HG02970 (cell line): ENCODE data around the gene MPG.
"Not testable (repeated sequence)": the region's sequence is repeated elsewhere in the genome, so short reads cannot be mapped to it uniquely, and the experiment has no call there.

Experiments
- ATAC-seq: cut with Tn5 transposase; IDR thresholded peaks from one replicate; pipeline ENCODE4 v1.9.1; 2021; ENCODE audit warnings: mild to moderate bottlenecking, moderate library complexity, moderate number of reproducible peaks; ENCODE audit not compliant: unreplicated experiment, low FRiP score

MPG gene

GRCh38 chr16:104928-105327 lies 26.9 kb downstream of the MPG start:
- no peak for ATAC-seq

GRCh38 chr16:105521-105920 lies 27.5 kb downstream of the MPG start:
- ATAC-seq: no peak

DNA sequence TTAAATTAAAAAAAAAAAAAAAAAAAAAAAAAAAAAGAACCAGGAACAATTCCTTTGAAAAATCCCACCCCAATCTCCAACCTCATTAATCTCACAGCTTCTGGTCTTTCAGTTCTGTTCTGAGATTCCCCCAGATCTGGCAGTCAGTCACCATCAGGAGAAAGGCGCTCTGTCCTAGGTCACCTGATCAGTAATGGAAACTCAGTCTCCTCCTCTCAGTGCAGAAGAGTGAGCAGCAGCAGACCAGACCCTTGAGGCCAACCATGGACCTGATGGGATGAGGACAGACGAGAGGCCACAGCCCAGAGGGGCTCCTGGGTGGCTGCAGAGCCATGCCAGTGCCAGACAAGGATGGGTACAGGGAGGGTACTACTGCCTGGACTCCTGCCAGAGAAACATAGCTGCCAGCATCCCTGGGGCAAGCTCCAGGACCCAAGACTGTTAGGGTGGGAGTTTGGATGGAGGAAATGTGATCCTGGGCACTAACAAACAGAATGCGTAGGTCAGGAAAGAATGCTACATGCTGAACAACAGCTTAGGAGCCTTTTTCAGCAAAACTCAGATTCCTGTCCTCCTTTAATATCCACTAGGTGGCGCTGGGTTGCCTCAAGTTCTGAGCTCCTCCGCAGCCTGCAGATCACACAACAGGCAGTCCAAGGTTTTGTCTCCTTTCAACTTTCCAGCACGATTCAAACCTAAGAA lies 28.7 kb downstream of the MPG start:
- no peak for ATAC-seq

DNA sequence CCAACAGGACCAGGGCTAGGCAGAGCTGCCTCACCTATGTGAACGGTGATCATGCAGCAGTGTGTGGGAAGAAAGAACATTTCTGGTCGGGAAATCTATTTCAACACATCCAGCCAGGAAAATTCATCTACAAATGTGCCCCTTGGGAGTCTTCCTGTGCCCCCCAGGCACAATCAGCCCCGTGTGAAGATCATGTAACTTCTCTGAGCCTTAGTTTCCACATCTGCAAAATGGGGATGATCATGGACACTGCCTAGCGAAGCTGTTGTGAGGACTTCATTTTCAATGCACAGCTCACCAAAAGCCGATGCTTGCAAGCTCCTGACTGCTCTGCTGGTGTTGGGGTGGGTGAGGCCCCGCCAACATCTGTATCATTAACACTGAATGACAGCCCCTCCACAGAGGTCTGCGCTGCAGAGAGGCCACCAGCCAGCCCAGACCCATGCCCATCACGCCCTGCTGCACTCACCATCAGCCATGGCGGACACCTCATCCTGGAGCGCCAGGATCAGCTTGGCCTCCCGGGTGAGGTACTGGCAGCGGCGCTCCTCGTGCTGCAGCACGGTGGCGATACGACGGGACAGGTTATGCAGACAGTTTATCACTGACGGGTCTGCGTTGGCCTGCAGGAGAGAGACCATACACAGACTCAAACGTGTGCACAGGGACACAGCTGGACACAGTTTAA lies 34.3 kb downstream of the MPG start:
- no peak for ATAC-seq

DNA sequence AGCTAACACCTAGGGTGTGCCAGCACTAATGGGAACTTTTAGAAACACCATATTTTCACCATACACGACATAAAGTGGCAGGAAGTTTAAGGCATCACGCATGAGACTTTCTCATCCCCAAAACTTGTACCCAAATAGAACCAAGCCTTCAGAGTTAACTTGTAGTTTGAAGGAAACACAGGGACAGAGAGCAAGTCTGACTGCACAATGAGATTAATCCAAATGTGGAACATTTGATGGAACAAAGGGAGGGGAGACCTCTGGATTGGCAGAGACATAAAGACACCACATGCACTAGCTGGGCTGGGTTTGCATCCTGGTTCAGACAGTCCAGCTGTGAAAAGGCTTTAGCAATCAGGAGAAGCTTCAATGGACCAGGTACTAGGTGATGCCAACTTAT lies 36.3 kb downstream of the MPG start:
- ATAC-seq: no peak

DNA sequence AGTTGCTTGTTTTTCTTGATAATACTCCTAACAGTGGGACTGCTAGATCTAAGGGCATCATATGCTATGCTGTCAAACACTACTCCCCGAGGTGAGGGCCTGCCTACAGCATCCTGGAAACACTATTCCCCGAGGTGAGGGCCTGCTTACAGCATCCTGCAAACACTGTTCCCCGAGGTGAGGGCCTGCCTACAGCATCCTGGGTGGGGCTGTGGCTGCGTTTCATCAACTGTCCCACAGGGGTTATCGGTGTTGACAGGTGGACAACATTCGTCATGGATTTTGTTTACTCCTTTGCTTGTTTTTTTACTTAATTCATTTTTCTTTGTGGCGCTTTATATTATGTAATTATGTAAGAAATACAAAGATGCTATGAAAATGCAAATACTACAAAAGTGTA lies 38.0 kb downstream of the MPG start:
- no peak for ATAC-seq

DNA sequence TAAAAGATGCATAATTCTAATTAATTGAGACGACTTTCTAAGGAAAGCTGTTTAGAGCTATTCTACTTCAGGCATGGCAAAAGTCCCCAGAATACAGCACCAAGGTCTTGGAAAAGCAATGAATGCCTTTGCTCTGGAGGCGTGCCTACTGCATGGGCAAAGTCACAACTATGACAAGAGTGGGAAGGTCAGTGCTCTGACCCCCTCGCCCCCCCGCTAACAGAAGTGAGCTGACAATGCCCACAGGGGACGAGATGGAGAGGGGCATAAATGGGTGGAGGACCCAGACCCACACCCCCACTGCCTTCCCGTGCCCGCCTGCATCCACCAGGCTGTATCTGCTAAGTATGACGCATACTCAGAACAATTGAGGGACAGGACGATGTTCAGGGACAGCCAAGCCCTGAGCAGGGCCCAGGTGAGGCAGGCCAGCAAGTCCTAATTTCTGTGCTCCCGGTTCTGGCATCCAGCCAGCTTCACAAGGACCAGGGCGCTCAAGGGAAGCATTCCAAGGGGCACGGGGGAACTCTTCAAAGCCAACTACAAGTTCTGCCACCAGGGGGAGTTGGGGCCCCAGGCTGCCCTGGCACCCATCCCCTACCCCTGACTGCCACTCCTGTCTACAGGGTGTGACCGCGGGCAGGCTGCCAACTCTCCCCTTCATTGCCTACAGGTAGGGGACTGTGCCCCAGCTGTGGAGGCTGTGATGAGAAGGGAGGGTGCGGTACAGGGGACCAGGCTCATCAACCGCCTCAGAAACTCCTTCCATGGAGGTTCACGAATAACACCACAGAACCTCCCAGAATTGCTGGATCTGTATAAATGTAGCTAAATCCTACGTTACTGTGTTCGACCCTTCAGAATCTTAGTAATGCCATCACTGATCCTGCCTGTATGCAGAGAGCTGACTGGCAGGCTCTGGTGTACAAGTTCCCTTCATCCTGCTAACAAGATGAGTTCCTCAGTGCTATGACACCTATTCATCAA lies 39.6 kb downstream of the MPG start:
- no peak for ATAC-seq

DNA sequence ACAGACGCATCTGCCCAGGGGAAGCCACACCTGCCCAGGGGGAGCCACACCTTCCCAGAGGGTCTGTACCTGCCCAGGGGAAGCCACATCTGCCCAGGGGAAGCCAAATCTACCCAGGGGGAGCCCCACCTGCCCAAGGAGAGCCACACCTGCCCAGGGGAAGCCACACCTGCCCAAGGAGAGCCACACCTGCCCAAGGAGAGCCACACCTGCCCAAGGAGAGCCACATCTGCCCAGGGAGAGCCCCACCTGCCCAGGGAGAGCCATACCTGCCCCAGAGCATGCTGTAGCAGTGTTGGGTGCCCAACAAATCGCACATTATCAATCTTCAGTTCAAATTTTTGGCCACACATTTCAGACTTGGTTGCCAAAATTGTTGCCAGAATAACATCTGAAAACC lies 40.8 kb downstream of the MPG start:
- no peak for ATAC-seq

DNA sequence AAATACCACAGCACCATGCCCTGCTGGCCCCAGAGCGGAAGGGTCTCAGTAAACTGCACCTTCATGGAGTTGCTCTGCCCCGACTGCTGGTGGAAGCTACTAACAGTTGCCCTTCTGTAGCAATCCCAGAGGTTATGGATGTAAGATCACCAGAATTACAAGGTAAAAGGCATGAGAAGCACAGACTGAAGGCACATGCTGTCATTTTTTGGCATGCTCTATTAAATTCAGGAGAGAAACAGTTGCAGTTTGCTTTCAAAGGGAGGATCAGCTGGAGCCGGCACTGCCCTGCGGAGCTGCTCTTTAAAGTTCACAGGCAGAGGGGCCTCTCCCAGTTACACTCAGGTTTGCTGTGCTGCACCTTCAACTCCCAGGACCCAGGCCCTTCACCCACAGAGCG lies 41.3 kb downstream of the MPG start:
- no peak for ATAC-seq

GRCh38 chr16:119835-120491 lies 41.9 kb downstream of the MPG start:
- no peak for ATAC-seq

DNA sequence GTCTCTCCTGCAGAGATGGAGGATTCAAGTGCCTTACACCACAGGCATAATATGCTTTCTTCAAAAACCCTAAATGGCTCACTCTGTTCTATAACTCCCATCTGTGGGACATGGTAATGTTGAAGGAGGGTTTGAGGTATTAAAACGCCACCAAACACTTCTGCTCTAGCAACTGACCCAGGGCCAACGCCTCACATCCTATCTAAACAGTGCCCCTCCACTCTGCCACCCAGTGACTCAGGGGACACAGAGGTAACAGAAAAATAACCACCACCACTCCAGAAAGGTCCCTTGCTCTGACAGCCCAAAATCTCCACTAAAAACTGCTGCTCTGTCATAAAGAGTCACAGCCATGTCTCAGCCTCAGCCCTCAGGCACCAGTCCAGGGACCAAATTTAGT lies 42.7 kb downstream of the MPG start:
- ATAC-seq: no peak

DNA sequence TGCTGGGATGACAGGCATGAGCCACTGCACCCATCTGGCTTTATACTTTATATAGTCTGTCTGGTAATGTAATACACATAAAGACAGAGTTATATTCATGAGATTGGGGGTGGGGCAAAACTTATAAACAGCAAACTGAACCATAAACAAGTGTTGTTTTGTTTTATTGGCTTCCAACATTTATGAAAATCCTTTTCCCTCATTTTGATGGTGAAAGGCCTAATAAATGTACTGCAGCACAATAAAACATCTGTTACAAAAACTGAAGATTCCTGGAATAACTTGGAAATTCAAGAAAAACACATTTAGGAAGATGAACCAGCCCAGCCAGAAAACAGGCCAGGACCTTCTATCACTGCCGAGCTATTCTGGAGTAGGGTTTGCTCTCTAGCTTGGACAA lies 44.3 kb downstream of the MPG start:
- no peak for ATAC-seq

GRCh38 chr16:123558-124350 lies 45.7 kb downstream of the MPG start:
- ATAC-seq: not testable (repeated sequence)

- ATAC-seq: no peak
These were observed 47.0 kb downstream of the MPG start for GRCh38 chr16:125011-125410.

DNA sequence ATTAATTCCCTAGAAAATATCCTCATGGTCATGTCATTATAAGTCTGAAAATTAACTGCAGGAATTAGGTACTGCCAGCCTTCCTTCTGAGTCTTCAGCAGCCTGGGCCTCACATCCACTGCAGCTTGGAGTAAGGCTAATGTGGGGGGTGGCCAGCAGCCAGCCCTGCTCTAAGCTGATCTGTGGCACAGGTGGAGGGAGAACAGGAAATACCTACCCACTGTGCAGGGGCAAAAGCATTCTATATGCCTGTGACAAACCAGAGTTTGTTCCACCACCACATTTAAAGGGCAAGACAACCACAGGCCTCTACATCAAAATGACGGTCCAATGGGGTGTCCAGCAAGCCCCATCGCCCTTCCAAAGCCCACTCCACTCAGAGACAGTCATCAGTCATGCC lies 51.0 kb downstream of the MPG start:
- ATAC-seq: no peak

DNA sequence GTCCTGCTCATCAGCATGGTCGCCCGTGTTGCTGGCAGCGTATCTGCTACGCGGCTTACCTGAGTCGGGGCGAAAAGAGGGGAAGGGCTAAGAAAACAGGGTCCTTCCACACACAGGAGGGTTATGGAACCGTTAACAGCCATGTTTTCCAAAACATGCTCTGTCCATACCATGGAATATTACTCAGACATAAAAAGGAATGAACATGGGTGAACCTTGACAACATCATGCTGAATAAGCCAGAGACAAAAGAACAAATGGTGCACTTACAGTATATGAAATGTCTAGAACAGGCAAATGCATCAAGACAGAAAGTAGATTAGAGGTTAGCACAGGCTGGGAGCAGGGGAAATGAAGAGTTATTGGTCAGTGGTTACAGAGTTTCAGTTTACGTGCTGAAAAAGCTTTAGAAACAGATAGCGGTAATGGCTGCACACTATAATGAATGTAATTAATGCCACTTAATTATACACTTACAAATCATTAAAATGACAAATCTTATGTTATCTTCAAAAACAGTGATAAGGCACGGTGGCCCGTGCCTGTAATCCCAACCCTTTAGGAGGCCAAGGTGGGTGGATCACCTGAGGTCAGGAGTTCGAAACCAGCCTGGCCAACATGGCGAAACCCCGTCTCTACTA lies 52.6 kb downstream of the MPG start:
- ATAC-seq: no peak

DNA sequence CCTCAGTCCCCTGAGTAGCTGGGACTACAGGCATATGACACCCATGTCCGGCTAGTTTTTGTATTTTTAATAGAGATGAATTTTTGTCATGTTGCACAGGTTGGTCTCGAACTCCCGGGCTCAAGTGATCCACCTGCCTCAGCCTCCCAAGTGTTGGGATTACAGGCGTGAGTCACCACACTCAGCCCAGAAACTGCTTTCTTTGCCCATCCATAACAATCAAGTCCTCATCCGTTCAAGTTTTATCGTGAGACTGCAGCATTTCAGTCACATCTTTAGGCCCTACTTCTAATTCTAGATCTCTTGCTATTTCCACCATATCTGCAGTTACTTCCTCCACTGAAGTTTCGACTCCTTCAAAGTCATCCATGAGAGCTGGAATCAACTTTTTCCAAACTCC lies 54.1 kb downstream of the MPG start:
- no peak for ATAC-seq

GRCh38 chr16:133716-134115 lies 55.7 kb downstream of the MPG start:
- no peak for ATAC-seq
